Limb (tissue), 2 donors: ENCODE measurements around the gene HASPIN.

Source experiments
- DNase-seq, 2 donors: peaks; one replicate each; pipeline ENCODE4 v3.0.0-alpha.2; 2016; ENCODE audit errors: extremely low spot score in 2 of 2

The HASPIN gene

GRCh38 chr17:3763777-3764170 lies 40.1 kb downstream of the HASPIN start:
- DNase-seq, result no peak

- no peak for DNase-seq
Observed at GRCh38 chr17:3765981-3766380, 42.3 kb downstream of the HASPIN start.

- DNase-seq, result no peak
Observed at GRCh38 chr17:3766779-3767178, 43.1 kb downstream of the HASPIN start.

GRCh38 chr17:3768341-3768740 lies 44.6 kb downstream of the HASPIN start:
- DNase-seq, result no peak

GRCh38 chr17:3768769-3769168 lies 45.1 kb downstream of the HASPIN start:
- no peak for DNase-seq

DNA sequence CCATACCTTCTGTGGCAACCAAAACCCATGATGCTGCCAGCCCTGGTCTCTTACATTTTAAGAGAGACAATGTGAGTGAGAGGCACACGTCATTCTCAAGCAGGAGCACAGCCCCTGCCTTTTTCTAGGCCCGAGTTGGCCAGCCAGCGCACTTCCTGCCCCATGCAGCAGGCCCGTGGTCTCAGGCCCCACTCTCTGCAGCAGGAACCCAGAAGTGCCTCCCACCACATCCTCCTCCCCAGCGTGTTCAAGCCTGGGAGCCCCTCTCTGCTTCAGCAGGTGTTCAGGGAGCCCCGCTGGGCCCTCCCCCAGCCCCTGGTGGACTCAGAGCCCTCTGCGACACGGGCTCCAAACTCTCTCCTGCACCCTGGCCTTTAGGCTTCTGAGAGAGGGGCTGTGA lies 46.8 kb downstream of the HASPIN start:
- no peak for DNase-seq

GRCh38 chr17:3771140-3771539 lies 47.4 kb downstream of the HASPIN start:
- no peak for DNase-seq

DNA sequence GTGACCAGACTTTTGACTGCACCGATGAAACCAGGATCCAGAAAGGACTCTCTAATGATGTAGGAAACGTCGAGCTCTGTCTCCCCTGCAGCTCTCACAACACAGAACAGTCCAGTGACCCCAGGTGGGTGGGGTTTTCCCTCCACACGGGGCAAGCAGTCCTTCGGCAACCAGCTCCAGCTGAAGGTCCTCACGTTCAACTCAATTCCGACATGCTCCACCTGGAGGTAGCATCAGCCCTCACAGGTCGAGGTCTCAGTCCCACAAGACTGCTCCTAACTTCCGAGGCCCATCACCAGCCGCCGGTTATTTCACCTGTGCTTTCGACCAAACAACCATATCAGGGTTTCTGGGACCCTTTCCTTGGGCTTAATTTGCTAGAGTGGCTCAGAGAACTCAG lies 49.1 kb downstream of the HASPIN start:
- DNase-seq, result no peak

GRCh38 chr17:3773511-3773910 lies 49.8 kb downstream of the HASPIN start:
- DNase-seq, result no peak

GRCh38 chr17:3773966-3774365 lies 50.3 kb downstream of the HASPIN start:
- DNase-seq, result no peak
